ENCODE data around the gene LRRC73. TPM values are rescaled to one million over a fixed set of nuclear protein-coding genes. Genes with fewer than 3 reads are reported as not detected.
"Not testable (repeated sequence)": the region's sequence is repeated elsewhere in the genome, so short reads cannot be mapped to it uniquely, and the experiment has no call there.

The LRRC73 gene
- polyA plus RNA-seq, 3 donors = 0.82 to 1.6 (median 1.2) TPM

DNA sequence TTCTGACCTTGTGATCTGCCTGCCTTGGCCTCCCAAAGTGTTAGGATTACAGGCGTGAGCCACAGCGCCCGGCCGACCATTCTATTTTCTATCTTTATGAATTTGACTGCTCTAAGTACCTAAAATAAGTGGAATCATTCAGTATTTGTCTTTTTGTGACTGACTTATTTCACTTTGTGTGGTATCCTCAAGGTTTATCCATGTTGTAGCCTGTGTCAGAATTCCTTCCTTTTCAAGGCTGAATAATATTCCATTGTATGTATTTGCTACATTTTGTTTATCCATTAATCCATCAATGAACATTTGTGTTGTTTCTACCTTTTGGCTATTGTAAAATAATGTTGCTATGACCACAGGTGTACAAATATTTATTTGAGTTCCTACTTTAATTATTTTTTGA lies 37.6 kb downstream of the LRRC73 start:
- DNase-seq (ENCODE audit: extremely low read depth in 1 of 11, low read depth in 9 of 11, low spot score in 4 of 11) = no peak

- DNase-seq (ENCODE audit: extremely low read depth in 1 of 11, low read depth in 9 of 11, low spot score in 4 of 11) = no peak
Measured at GRCh38 chr6:43471399-43471798, 38.7 kb downstream of the LRRC73 start.

DNA sequence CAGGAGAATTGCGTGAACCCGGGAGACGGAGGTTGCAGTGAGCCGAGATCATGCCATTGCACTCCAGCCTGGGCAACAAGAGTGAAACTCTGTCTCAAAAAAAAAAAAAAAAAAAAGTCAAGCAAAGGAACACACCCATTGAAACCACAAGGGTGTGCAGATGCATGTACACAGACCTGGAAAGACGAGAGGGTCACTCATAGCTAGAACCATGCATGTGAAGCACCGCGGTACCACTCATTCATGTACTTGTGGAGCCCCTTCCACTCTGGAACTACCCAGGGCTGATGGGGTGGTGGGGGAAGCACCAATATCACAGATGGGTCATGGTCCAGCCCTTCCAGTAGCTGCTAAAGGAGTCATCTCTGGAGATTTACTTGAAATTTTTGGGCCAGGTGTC lies 40.2 kb downstream of the LRRC73 start:
- no peak for DNase-seq (ENCODE audit: extremely low read depth in 1 of 11, low read depth in 9 of 11, low spot score in 4 of 11)

- DNase-seq (ENCODE audit: extremely low read depth in 1 of 11, low read depth in 9 of 11, low spot score in 4 of 11) = no peak
Measured at GRCh38 chr6:43468748-43469681, 41.1 kb downstream of the LRRC73 start.

GRCh38 chr6:43468240-43468639 lies 41.9 kb downstream of the LRRC73 start:
- no peak for DNase-seq (ENCODE audit: extremely low read depth in 1 of 11, low read depth in 9 of 11, low spot score in 4 of 11)

DNA sequence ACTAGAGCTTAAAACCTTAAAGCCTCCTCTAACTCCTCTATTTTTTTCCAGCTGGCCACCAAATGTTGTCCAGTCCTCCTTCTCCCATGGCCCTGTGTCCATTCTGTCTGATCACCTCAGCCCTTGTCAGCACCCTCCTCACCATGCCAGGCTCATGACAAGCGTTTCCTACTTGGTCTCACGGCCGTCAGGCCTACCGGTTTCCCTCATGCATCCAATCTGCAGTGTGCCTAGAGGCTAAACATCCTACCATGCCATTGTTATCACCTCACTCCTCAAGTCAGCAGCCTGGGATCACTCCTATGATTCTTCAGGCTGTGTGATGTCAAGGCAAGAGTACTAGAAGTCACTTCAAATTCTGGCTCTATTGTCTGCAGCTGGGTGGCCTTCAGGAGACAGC lies 42.4 kb downstream of the LRRC73 start:
- no peak for DNase-seq (ENCODE audit: extremely low read depth in 1 of 11, low read depth in 9 of 11, low spot score in 4 of 11)

GRCh38 chr6:43467265-43467664 lies 42.9 kb downstream of the LRRC73 start:
- DNase-seq (ENCODE audit: extremely low read depth in 1 of 11, low read depth in 9 of 11, low spot score in 4 of 11) = not testable (repeated sequence)

GRCh38 chr6:43465948-43466347 lies 44.2 kb downstream of the LRRC73 start:
- no peak for DNase-seq (ENCODE audit: extremely low read depth in 1 of 11, low read depth in 9 of 11, low spot score in 4 of 11)

GRCh38 chr6:43464337-43464736 lies 45.8 kb downstream of the LRRC73 start:
- no peak for DNase-seq (ENCODE audit: extremely low read depth in 1 of 11, low read depth in 9 of 11, low spot score in 4 of 11)

DNA sequence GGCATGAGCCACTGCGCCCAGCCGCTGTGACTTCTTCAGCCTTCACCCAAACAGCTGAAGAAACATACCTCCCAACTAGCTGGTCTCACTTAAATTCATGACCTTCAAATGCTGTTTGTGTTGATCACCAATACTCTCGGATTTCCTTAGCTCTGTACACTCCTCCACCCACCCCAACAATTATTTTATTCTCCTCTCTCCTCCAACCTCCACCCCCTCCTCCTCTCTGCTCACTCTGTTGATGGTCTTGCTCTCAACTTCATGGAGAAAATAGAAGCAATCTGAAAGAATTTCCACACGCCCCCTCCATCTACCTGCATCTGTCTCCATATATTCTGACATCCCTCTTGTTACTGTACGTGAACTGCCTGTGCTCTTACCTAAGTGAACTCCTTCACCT lies 48.2 kb downstream of the LRRC73 start:
- DNase-seq (ENCODE audit: extremely low read depth in 1 of 11, low read depth in 9 of 11, low spot score in 4 of 11) = no peak

GRCh38 chr6:43460032-43460431 lies 50.1 kb downstream of the LRRC73 start:
- DNase-seq (ENCODE audit: extremely low read depth in 1 of 11, low read depth in 9 of 11, low spot score in 4 of 11) = no peak

- DNase-seq (ENCODE audit: extremely low read depth in 1 of 11, low read depth in 9 of 11, low spot score in 4 of 11) = no peak
Measured at GRCh38 chr6:43459535-43459934, 50.6 kb downstream of the LRRC73 start.

- not testable (repeated sequence) for DNase-seq (ENCODE audit: extremely low read depth in 1 of 11, low read depth in 9 of 11, low spot score in 4 of 11)
Measured at GRCh38 chr6:43458154-43458553, 52.0 kb downstream of the LRRC73 start.

GRCh38 chr6:43457643-43458042 lies 52.5 kb downstream of the LRRC73 start:
- DNase-seq (ENCODE audit: extremely low read depth in 1 of 11, low read depth in 9 of 11, low spot score in 4 of 11) = no peak

Other genes starting within 250 kb of the LRRC73 start
- 1 to 10 TPM in 1 of 3 donors, under 1 TPM in 2; 0.79 to 1.4 (median 0.81) TPM for gene SLC22A7, start 212.1 kb downstream of the LRRC73 start, polyA plus RNA-seq (ENCODE audit: insufficient read length in 3 of 3)
- 1 to 10 TPM; 3.3 to 9.0 (median 3.7) TPM for gene CRIP3, start 201.5 kb downstream of the LRRC73 start, polyA plus RNA-seq (ENCODE audit: insufficient read length in 3 of 3)
- gene ZNF318, start 140.7 kb downstream of the LRRC73 start, polyA plus RNA-seq (ENCODE audit: insufficient read length in 3 of 3) = 10 to 100 TPM; 28.5 to 28.8 (median 28.5) TPM
- gene ABCC10, start 82.8 kb downstream of the LRRC73 start, polyA plus RNA-seq (ENCODE audit: insufficient read length in 3 of 3) = 10 to 100 TPM; 16.9 to 27.6 (median 21.2) TPM
- 1 to 10 TPM in 2 of 3 donors, under 1 TPM in 1; 0.73 to 1.3 (median 1.0) TPM for gene DLK2, start 54.8 kb downstream of the LRRC73 start, polyA plus RNA-seq (ENCODE audit: insufficient read length in 3 of 3)
- gene TJAP1, start 32.8 kb downstream of the LRRC73 start, polyA plus RNA-seq (ENCODE audit: insufficient read length in 3 of 3) = 10 to 100 TPM; 36.0 to 46.3 (median 39.8) TPM
- gene YIPF3, start 6.6 kb upstream of the LRRC73 start, polyA plus RNA-seq (ENCODE audit: insufficient read length in 3 of 3) = 100 to 1,000 TPM; 136 to 163 (median 146) TPM
- gene POLR1C, start 6.7 kb upstream of the LRRC73 start, polyA plus RNA-seq (ENCODE audit: insufficient read length in 3 of 3) = 10 to 100 TPM; 36.9 to 43.6 (median 40.6) TPM
- 10 to 100 TPM; 47.9 to 55.7 (median 50.7) TPM for gene XPO5, start 65.7 kb upstream of the LRRC73 start, polyA plus RNA-seq (ENCODE audit: insufficient read length in 3 of 3)
- gene POLH, start 65.8 kb upstream of the LRRC73 start, polyA plus RNA-seq (ENCODE audit: insufficient read length in 3 of 3) = 10 to 100 TPM; 20.8 to 25.5 (median 25.3) TPM
- gene GTPBP2, start 118.9 kb upstream of the LRRC73 start, polyA plus RNA-seq (ENCODE audit: insufficient read length in 3 of 3) = 10 to 100 TPM; 50.0 to 62.0 (median 51.9) TPM
- 10 to 100 TPM; 25.4 to 27.9 (median 25.5) TPM for gene MAD2L1BP, start 125.5 kb upstream of the LRRC73 start, polyA plus RNA-seq (ENCODE audit: insufficient read length in 3 of 3)
- 1 to 10 TPM; 1.1 to 1.7 (median 1.7) TPM for gene RSPH9, start 134.7 kb upstream of the LRRC73 start, polyA plus RNA-seq (ENCODE audit: insufficient read length in 3 of 3)
- gene MRPS18A, start 177.4 kb upstream of the LRRC73 start, polyA plus RNA-seq (ENCODE audit: insufficient read length in 3 of 3) = 10 to 100 TPM; 43.4 to 49.2 (median 48.0) TPM

Data from renal cortex interstitium (tissue), 11 donors.